ENCODE results near the gene MSMO1.

The MSMO1 gene

DNA sequence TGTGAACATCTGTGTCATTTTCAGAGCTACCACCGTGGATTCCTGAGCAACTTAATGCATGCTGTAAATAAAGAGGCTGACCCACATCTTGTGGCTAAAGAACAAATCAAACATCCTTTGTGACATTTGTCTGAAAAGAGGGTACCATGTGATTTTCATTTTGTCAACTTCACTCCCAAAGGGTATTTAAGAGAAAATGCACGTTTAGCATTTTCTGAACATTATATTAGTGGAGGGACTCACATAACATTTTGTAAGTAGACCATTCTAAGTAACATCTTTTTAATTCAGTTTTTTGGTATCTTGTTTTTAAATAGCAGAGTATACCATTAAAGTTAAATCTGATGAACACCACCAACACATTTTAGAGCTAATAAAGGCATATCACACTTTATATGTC, 34.3 kb downstream of the MSMO1 start:
- Histone ChIP-seq H3K4me1 (no peaks in the 10 kb centered on the region), H3K27me3 (peaks cover 12% of the 10 kb centered on the region; the same call in 1 of the 2 replicates), H3K9me3 (no peaks in the 10 kb centered on the region), H3K36me3 (no peaks in the 10 kb centered on the region), H3K4me3 (ENCODE audit: low read depth, low read length) (no peak overlapping the region)
- TF ChIP-seq, protein P1, sequence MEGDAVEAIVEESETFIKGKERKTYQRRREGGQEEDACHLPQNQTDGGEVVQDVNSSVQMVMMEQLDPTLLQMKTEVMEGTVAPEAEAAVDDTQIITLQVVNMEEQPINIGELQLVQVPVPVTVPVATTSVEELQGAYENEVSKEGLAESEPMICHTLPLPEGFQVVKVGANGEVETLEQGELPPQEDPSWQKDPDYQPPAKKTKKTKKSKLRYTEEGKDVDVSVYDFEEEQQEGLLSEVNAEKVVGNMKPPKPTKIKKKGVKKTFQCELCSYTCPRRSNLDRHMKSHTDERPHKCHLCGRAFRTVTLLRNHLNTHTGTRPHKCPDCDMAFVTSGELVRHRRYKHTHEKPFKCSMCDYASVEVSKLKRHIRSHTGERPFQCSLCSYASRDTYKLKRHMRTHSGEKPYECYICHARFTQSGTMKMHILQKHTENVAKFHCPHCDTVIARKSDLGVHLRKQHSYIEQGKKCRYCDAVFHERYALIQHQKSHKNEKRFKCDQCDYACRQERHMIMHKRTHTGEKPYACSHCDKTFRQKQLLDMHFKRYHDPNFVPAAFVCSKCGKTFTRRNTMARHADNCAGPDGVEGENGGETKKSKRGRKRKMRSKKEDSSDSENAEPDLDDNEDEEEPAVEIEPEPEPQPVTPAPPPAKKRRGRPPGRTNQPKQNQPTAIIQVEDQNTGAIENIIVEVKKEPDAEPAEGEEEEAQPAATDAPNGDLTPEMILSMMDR (IDR thresholded peaks at IDR 0.05; ENCODE audit: low read depth, low read length) = no peak
- DNase-seq = no peak

DNA sequence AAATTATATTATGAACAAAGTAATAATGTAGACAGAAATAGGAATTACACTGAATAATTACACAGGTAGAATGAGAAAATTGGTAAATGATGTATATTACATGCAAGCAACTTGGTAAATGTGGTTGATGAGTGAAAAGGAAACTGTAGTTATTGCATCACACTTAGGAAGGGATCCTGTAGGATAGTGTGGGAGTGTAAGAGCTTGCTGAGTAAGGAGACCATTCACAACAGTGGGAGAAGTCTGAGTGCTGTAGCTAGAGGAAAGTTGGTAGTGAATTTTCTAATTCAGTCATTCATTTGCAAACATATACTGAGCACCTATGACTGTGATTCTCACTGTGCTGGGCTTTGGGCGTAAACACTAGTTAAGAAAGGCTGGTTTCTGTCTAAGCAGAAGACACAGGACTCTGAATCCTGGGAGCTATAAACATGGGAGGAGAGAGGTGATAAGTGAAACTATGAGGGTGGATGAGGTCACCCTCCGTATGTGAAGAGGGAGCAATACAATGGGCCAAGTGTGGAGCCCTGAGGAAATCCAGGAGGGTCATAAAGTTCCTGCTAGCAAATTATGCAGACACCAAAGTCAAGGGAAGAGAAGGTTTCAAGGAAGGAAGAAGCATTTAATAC, 37.1 kb downstream of the MSMO1 start:
- TF ChIP-seq, protein P1 (IDR thresholded peaks at IDR 0.05; ENCODE audit: low read depth, low read length) = no peak
- Histone ChIP-seq H3K4me1 (no peaks in the 10 kb centered on the region), H3K4me3 (ENCODE audit: low read depth, low read length) (no peak overlapping the region), H3K27me3 (0 out of 2 replicates have a peak, but pooled peaks cover 3% of the 10 kb centered on the region), H3K9me3 (no peaks in the 10 kb centered on the region), H3K36me3 (no peaks in the 10 kb centered on the region)
- DNase-seq = no peak

DNA sequence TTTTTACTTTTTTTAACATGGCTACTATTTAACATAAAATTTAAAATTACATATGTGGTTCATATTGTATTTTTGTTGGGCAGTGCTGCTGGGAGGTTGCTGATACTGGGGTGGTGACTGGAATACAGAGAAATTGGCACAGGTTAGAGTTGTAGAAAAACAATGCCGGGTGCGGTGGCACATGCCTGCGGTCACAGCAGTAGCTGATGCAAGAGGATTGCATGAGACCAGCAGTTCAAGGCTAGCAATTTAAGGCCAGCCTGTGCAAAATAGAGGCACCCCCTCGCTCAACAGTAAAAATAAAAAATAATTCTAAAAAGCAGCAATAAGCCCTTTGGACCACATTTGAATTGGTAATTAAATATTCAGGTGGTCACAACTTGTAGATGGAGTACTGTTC, 39.6 kb downstream of the MSMO1 start:
- TF ChIP-seq, protein P1 (IDR thresholded peaks at IDR 0.05; ENCODE audit: low read depth, low read length) = no peak
- H3K4me1 ChIP-seq = no peaks in the 10 kb centered on the region
- no peaks in the 10 kb centered on the region for H3K27me3 ChIP-seq
- H3K4me3 ChIP-seq (ENCODE audit: low read depth, low read length) = no peak overlapping the region
- no peaks in the 10 kb centered on the region for H3K36me3 ChIP-seq
- no peak for DNase-seq
- H3K9me3 ChIP-seq = no peaks in the 10 kb centered on the region

DNA sequence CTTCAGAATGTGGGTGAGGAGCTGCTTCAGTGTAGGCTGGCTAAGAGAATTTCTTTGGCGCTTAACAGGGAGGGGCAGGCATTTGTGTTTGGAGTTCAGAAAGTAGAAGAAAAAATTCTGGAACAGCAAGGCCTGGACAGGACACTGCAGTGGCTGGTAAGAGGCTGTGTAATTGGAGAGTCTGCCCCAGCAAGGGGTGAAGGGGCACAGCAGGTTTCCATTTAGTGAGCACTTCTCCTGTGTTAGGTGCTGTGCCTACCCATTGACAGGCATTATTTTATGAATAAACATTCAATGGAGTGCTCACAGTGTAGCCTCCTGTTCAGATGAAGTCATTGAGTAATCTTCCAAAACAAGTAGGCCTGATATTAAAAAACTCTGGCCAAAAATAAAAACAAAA, 40.6 kb downstream of the MSMO1 start:
- TF ChIP-seq, protein P1 (IDR thresholded peaks at IDR 0.05; ENCODE audit: low read depth, low read length) = no peak
- no peak for DNase-seq
- Histone ChIP-seq H3K4me3 (ENCODE audit: low read depth, low read length) (no peak overlapping the region), H3K36me3 (no peaks in the 10 kb centered on the region), H3K9me3 (no peaks in the 10 kb centered on the region), H3K4me1 (no peaks in the 10 kb centered on the region), H3K27me3 (no peaks in the 10 kb centered on the region)

DNA sequence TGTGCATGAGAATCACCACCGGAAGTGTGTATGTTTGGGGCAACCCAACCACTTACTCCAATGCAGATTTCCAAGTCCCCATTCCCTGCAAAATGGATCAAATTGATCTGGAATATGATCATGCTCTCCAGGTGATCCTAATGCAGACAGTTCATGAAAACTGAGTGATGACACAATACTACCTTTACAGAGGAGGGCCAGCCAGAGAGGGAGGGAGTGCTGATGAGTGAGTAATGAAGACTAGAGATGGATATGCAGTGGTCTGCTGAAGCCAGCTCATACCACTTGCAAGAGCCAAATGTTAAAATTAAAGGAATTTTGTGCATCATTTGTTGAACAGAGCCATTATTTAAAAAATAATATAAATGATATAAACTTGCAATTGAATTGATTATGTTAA, 41.1 kb downstream of the MSMO1 start:
- DNase-seq = no peak
- TF ChIP-seq, protein P1 (IDR thresholded peaks at IDR 0.05; ENCODE audit: low read depth, low read length) = no peak
- H3K36me3 ChIP-seq = no peaks in the 10 kb centered on the region
- H3K4me1 ChIP-seq = no peaks in the 10 kb centered on the region
- no peaks in the 10 kb centered on the region for H3K27me3 ChIP-seq
- H3K9me3 ChIP-seq = no peaks in the 10 kb centered on the region
- no peak overlapping the region for H3K4me3 ChIP-seq (ENCODE audit: low read depth, low read length)

DNA sequence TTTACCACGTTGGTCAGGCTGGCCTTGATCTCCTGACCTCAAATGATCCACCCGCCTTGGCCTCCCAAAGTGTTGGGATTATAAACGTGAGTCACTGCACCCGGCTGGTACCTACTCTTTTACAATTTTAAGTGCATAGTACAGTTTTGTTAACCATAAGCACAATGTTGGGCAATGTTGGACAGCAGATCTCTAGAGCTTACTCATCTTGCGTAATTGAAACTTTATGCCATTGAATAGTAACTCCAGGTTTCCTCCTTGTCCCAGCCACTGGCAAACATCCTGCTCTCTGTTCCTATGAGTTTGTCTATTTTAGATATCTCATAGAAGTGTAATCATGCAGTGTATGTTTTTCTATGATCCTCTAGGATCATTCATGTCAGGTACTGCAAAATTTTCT, 42.1 kb downstream of the MSMO1 start:
- TF ChIP-seq, protein P1 (IDR thresholded peaks at IDR 0.05; ENCODE audit: low read depth, low read length) = no peak
- Histone ChIP-seq H3K4me1 (no peaks in the 10 kb centered on the region), H3K36me3 (no peaks in the 10 kb centered on the region), H3K4me3 (ENCODE audit: low read depth, low read length) (no peak overlapping the region), H3K9me3 (no peaks in the 10 kb centered on the region), H3K27me3 (no peaks in the 10 kb centered on the region)
- no peak for DNase-seq

Data from BE2C (cell line).